GM21367 (cell line): Measurements from ENCODE around the gene SUN5.
"Not testable (repeated sequence)": the region's sequence is repeated elsewhere in the genome, so short reads cannot be mapped to it uniquely, and the experiment has no call there.

Source experiments
- ATAC-seq: cut with Tn5 transposase; IDR thresholded peaks from one replicate; pipeline ENCODE4 v1.9.1; 2021; ENCODE audit not compliant: unreplicated experiment

The SUN5 gene

DNA sequence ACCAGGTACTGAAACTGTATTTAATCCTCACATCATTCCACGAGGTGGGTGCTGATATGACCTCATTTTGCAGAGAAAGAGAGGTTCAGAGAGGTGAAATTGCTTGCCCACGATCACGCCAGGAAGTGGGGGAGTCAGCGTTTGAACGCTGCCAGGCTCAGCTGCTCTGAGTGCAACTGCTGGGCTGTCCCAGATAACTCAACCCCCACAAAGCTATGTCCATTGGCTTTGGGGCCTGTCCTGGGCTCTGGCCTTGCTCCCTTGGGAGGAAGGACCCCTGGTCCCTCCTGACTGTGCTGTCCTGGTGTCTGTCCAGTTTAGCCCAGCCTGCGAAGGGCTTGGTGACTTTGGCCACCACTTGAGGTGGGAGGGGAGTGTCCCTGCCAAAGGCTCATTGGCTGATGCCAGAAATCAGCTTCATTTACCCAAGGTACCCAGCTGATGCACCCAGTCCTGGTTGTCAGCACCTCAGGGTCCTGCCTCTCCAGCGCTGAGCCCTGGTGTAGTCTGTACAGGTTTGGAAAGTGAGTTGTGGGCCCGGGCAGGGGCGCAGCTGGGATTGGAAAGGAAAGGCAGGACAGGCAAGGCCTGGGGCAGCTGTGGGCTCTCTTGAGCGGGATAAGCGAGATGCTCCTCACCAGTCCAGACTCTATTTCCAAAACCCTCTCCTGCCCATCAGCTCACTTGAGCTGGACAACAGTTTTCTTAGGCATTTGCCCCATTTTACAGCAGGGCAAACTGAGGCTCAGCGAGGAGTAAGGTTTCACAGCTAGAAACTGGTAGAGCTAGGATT lies 38.5 kb downstream of the SUN5 start:
- no peak for ATAC-seq

GRCh38 chr20:32965115-32965514 lies 39.1 kb downstream of the SUN5 start:
- no peak for ATAC-seq

DNA sequence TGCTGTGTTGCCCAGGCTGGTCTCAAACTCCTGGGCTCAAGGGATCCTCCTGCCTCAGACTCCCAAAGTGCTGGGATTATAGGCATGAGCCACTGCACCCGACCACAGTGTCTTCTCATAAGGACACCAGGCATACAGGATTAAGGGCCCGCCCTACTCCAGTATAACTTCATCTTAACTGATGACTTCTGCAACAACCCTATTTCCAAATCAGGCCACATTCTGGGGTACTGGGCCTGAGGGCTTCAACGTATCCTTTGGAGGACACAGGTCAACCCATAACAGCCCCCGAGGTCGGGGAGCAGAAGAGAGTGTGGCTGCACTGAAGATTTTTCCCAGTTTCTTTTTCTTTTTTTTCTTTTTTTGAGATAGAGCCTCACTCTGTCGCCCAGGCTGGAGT lies 39.7 kb downstream of the SUN5 start:
- ATAC-seq: no peak

DNA sequence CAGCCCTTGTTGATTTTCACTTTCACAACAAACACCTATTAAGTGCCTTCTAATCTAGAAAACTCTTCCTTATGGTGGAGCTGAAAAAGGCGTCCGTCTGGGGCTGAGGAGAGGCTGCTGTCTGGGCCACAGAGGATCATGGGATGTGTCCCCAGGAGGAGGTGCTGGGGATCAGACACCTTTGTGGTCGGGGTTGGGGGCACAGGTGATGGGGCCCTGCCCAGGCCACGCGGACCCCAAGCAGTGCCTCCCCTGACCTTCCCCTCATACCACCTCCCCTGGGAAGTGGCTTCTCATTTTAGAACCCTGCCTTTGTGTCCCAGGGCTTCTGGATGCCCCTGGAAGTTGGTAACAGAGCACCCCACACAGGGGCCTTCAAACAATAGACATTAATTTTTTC lies 41.1 kb downstream of the SUN5 start:
- ATAC-seq: no peak

GRCh38 chr20:32962646-32963045 lies 41.6 kb downstream of the SUN5 start:
- ATAC-seq: not testable (repeated sequence)

GRCh38 chr20:32962053-32962452 lies 42.2 kb downstream of the SUN5 start:
- no peak for ATAC-seq

DNA sequence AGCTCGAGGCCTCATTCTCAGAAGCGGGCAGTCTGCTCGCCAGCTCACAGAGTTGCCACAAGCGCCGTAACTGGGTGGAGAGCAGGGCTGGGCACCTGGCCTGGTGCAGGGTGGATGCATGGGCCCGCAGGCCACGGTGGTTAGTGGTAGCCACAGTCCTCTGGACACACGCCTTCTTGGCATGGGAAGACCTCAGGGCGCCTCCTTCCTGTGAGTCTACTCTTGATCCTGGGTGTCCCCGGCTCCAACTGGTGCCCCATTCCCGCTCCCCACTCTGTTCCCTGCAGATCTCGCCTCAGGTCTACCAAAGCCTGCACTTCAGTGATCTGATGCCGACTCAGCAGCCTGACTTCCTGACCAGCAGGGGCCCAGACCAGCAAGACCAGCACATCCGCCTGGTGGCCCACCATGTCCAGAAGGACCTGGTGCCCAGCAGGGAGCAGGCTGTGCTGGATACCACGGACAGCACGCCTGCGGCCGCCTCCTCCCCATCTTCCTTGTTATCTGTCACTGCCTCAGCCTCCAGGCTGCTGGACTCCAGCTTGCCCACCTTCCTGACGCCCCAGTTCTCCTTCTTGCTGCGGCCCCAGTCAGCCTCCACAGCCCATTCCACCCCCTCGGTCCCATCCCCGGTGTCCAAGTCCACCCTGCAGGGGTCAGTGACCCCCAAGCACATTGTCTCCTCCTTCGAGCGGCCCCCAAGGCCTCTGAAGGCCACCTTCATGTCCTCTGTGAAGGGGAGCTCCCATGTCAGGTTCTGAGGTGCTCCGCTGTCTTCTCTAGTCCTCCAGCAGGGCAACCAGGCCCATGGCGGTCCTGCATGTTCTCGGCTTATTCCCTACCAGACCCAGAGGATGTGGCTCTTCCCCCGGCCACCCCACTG lies 43.1 kb downstream of the SUN5 start:
- ATAC-seq: no peak

DNA sequence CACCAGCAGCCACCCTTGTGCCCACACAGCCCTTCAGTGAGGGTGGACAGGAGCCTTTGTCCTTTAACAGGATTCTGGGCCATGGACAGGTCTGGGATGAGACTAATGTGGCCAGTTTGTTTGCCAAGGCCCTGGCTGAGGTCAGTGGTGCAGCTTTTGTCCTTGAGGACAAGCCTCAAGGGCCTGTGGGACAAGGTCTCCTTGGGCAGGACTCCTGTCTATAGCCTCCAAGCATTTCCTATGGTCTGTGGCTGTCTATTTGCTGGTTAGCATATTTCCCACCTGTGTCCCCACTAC lies 44.1 kb downstream of the SUN5 start:
- ATAC-seq: no peak

DNA sequence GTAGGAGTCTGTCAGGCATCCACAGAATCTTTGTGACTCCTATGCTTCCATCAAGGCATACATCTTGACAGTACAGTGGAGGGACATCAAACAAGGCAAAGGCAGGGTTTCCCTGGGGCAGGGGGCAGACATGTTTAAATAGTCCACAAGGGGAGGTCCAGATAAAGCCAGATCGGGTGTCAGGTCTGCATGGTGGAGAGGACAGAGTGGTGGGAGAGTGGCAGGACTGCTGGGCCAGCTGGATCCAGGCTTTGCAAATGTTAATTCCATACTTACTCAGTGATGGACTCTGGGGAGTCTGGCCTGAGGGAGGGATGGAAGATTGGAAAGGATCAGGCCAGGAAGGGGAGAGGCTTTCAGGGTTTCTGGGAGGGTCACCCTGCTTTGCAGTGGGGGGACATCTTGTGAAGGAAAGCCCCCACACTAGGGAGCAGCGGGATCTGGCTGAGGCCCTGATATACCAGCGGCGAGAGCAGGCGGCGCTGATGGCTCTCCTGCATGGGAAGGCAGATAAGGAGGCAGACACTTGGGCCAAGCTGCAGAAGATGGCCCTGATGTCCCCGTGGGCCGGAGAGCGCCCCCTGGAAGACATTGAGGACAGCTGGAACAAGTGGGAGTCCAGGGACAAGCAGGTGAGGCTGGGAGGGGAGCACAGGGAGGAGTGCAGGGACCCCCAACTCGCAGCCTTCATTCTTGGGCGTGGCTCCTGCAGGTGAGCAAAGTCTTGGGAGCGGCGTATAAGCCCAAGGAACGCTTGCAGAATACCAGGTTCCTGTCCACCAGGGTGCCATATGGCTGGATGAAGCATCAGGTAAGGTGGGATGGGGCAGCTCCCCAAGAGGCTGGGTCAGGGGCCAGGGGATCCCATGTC lies 44.6 kb downstream of the SUN5 start:
- no peak for ATAC-seq

GRCh38 chr20:32958574-32958973 lies 45.7 kb downstream of the SUN5 start:
- ATAC-seq: no peak

- ATAC-seq: no peak
Observed at GRCh38 chr20:32957459-32957858, 46.8 kb downstream of the SUN5 start.

DNA sequence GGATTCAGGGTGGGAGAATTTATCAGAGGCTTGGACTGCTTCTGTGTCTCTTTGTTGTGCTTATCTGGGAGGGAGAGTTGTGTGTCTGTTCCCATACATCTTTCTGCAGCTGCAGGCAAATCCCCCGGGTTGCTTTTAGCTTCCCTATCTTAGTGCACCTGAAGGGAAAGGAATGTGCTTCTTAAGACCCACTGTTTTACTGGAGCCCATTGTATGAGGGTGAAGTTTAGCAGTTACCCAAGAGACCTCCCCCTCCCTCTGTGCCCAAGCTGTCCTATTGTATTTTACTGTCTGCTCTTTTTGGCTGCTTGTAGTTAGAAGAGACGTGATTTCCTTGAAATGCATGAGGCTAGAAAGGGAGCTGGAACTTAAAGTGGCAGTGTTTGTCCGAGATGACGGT lies 53.7 kb downstream of the SUN5 start:
- not testable (repeated sequence) for ATAC-seq

DNA sequence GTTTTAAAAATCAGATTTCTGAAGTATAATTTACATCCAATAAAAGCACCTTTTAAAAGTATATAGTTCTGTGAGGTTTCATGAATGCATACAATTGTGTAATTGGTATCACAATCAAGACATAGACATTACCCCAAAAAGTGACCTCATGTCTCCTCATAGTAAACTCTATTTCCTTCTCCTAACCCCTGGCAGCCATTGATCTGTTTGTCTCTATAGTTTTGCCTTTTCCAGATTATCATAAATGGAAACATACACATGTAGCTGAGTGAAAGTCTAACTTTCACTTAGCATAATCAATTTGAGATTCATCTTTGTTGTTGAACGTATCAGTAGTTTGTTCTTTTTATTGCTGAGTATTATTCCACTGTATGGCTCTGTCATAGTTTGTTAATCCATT lies 57.6 kb downstream of the SUN5 start:
- ATAC-seq: no peak

DNA sequence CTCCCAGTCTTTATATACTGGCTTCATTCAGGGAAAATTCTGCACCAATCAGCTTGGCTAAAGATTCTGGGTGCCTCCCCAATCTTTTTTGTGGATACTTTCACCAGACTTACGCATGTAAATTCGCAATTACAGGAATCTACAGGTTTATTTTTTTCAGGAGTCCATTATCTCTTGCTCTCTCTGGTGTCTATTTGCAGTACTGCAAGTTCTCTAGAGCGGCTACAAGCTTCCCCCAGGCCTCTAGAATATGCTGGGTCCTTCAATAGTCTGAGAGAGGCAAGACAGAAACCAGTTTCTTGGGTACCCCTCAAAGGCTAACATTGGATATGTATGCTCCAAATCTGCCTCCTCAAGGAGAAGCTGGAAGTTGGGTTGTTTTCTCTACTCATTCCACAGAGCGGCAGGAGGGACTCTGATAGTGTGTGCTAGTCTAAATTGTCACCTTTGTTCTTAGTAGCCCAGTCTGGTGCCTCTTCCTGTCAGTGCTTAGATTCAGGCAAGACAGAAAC lies 58.5 kb downstream of the SUN5 start:
- ATAC-seq: no peak

- no peak for ATAC-seq
Observed at GRCh38 chr20:32943490-32944052, 60.7 kb downstream of the SUN5 start.

DNA sequence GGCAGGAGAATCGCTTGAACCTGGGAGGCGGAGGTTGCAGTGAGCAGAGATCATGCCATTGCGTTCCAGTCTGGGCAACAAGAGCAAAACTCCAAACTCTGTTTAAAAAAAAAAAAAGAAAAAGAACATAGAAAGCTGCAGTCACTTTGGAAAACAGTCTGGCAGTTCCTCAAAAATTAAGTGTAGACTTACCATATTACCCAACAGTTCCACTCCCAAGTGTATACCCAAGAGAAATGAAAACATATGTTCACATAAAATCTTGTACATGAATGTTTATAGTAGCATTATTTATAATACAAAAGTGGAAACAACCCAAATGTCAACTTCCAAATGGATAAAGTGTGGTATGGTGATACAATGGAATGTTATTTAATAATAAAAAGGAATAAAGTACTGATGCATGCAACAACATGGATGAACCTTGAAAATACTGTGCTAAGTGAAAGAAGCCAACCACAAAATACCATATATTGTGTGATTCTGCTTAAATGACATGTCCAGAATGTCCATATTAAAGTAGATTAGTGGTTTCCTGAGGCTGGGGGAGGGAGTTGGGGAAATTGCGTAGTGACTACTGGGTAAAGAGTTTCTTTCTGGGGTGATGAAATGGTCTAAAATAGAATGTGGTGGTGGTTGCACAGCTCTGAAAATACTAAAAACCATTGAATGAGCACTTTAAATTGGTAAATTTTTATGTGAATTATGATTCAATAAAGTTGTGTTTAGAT lies 62.9 kb downstream of the SUN5 start:
- ATAC-seq: no peak

DNA sequence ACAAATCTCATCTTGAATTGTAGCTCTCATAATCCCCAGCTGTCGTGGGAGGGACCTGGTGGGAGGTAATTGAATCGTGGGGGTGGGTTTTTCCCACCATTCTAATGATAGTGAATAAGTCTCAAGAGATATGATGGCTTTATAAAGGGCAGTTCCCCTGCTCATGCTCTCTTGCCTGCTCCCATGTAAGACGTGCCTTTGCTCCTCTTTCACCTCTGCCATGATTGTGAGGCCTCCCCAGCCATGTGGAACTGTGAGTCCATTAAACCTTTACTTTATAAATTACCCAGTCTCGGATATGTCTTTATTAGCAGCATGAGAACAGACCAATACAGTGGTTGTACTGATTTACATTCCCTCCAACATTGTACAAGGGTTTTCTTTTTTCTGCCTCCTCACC lies 69.7 kb downstream of the SUN5 start:
- ATAC-seq: no peak
